ENCODE measurements around the gene FAM187B.
"Not testable (repeated sequence)": the region's sequence is repeated elsewhere in the genome, so short reads cannot be mapped to it uniquely, and the experiment has no call there.

The FAM187B gene

DNA sequence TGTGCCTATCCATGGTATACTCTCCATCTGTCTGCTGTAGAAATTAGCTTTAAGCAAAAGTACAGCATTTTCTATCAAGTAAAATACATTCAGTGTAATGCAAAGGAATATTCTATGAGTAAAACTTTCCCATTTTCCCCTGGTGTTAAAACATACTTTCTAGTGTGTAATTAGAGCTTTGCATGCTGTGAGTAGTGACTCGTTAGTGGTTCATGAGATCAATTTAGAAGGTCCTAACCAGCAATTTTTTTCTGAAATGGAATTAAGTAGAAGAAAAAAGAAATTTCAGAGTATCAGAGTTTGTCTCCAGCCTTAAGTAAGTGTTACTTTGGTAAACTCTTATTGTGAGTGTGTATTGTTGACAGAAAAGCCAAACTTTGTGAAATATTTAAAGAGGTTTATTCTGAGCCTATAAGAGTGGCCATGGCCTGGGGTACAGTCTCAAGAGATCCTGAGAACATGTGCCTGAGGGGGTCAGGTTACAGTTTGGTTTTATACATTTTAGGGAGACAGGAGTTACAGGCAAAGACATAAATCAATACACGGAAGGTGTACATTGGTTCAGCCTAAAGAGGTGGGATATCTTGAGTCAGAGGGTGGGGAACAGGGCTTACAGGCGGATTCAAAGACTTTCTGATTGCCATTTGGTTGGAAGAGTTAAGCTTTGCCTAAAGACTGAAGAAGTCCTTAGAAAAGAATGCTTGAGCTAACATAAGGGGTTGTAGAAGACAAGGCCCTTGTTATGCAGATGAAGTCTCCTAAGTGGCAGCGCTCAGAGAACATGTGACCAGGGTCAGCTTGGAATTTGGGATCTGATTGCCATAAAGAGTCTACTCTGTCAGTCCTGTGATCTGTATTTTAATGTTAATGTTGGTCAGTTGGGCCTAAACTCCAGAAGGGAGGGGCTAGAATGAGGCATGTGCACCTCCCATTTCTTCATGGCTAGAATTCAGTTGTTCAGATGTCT lies 25.5 kb downstream of the FAM187B start:
- H3K4me1 ChIP-seq (ENCODE audit: insufficient read depth, low read length): peaks cover 38% of the 10 kb centered on the region
- no peaks in the 10 kb centered on the region for H3K9me3 ChIP-seq (ENCODE audit: control insufficient read depth, insufficient read depth, low read length)
- H3K9ac ChIP-seq (ENCODE audit: low read depth, low read length): 0 out of 2 replicates have a peak overlapping the region, but pooled peaks have one; percentile 6
- no peaks in the 10 kb centered on the region for H3K36me3 ChIP-seq (ENCODE audit: insufficient read depth, low read length)

DNA sequence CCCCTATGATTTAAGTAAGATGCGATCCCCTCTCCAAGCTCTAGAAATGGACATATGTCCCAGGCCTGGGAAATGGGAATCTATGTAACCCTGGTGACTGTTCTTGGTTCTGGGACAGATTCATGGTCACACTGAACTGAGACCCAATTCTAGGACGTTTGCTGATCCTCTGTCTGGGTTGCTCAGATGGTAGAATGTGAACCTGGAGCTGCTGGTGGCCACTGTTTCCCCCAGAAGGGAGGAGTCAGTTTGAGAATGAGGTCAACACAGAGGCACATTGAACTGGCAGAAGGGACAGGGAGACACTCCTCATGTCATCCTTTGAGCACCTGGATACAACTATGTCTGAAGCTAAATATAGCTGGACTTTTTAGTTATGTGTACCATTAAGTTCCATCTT lies 29.1 kb downstream of the FAM187B start:
- Histone ChIP-seq H3K36me3 (ENCODE audit: insufficient read depth, low read length) (no peaks in the 10 kb centered on the region), H3K9ac (ENCODE audit: low read depth, low read length) (no peak overlapping the region), H3K9me3 (ENCODE audit: control insufficient read depth, insufficient read depth, low read length) (no peaks in the 10 kb centered on the region), H3K4me1 (ENCODE audit: insufficient read depth, low read length) (peaks cover 26% of the 10 kb centered on the region)

DNA sequence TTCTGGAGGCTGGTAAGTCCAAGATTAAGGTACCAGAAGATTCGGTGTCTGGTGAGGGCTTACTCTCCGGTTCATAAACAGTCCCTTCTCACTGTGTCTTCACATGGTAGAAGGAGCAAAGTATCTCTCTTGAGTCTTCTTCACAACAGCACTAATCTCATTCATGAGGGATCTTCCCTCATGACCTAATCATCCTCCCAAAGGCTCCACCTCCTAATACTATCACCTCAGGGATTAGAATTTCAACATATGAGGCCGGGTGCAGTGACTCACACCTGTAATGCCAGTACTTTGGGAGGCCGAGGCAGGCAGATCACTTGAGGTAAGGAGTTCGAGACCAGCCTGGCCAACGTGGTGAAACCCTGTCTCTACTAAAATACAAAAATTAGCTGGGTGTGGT lies 31.7 kb downstream of the FAM187B start:
- not testable (repeated sequence) for H3K9ac ChIP-seq (ENCODE audit: low read depth, low read length); H3K9me3 ChIP-seq (ENCODE audit: control insufficient read depth, insufficient read depth, low read length); H3K36me3 ChIP-seq (ENCODE audit: insufficient read depth, low read length); H3K4me1 ChIP-seq (ENCODE audit: insufficient read depth, low read length)

DNA sequence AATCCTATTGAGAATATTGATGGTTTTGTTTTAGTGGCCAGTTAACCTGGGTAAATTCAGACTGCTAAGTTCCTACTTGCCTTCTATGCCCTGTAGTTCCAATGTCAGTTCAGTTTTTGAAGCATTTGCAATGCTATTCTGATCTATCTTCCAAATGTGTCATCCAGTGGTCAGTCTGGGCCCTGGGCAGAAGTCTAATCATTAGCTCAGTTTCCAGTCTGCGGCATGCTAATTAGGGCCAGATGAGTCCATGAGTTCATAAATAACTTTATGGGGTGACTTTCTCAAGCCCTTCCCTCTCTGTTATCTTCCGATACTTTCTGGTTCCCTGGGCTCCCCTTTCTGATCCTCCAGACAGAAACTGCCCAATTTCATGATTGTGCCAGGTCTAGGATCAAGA lies 32.7 kb downstream of the FAM187B start:
- Histone ChIP-seq H3K9me3 (ENCODE audit: control insufficient read depth, insufficient read depth, low read length) (no peaks in the 10 kb centered on the region), H3K36me3 (ENCODE audit: insufficient read depth, low read length) (no peaks in the 10 kb centered on the region), H3K9ac (ENCODE audit: low read depth, low read length) (no peak overlapping the region), H3K4me1 (ENCODE audit: insufficient read depth, low read length) (peaks cover 8% of the 10 kb centered on the region)

DNA sequence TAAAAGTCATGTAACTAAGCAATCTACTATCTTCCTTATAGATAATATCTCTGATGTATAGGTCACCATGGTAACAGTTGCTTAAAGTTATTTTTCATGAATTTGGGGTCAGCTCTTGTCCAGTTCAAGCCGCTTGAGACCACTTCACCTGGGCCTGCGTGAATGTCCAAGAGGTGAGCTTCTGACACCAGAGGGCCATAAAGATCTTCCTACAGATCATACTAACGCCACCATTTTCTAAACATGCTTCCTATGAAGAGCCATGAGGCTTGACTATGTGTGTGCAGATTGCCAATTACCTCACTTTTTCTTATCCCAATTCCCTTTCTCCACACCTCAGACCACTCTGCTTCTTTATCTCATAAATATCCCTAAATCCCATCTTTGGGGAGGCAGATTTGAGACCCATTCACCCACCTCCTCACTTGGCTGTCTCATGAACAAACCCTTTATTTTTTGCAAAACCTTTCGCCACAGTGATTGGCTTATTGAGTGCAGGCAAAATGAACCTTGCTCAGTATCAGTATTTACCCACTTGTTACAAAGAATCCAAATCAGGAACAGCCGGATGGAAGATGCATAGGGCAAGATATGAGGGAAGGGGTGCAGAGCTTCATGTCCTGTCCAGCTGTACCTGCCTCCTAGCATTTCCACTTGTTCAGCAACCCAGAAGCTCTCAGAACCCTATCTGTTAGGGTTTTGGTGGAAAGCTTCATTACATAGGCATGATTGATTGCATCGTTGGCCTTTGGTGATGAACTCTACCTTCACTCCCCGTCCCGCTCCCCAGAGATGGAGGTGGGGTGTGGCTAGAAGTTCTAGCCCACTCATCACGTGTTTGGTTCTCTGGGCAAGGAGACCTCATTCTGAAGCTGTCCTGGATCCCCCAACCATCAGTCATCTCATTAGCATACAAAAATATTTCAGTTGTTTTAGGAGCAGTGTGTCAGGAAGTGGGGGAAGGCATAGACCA lies 34.2 kb downstream of the FAM187B start:
- H3K36me3 ChIP-seq (ENCODE audit: insufficient read depth, low read length): no peaks in the 10 kb centered on the region
- H3K4me1 ChIP-seq (ENCODE audit: insufficient read depth, low read length): peaks cover 4% of the 10 kb centered on the region
- no peaks in the 10 kb centered on the region for H3K9me3 ChIP-seq (ENCODE audit: control insufficient read depth, insufficient read depth, low read length)
- no peak overlapping the region for H3K9ac ChIP-seq (ENCODE audit: low read depth, low read length)

DNA sequence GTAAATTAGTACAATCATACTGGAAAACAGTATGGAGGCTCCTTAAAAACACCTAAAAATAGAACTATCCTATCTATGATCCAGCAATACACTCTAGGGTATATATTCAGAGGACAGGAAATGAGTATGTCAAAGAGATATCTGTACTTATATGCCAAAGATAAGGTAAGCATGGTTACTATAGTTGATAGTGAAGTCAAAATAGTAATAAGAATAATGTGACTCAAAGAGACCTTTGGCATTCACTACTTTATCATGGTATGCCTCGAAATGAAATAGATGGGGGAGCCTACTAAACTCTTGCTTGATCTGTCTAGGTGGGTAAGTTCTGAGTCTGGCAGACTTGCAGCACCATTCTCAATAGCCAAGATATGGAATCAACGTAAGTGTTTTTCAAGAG lies 43.7 kb downstream of the FAM187B start:
- Histone ChIP-seq H3K36me3 (ENCODE audit: insufficient read depth, low read length) (no peaks in the 10 kb centered on the region), H3K9me3 (ENCODE audit: control insufficient read depth, insufficient read depth, low read length) (no peaks in the 10 kb centered on the region), H3K4me1 (ENCODE audit: insufficient read depth, low read length) (no peaks in the 10 kb centered on the region), H3K9ac (ENCODE audit: low read depth, low read length) (no peak overlapping the region)

DNA sequence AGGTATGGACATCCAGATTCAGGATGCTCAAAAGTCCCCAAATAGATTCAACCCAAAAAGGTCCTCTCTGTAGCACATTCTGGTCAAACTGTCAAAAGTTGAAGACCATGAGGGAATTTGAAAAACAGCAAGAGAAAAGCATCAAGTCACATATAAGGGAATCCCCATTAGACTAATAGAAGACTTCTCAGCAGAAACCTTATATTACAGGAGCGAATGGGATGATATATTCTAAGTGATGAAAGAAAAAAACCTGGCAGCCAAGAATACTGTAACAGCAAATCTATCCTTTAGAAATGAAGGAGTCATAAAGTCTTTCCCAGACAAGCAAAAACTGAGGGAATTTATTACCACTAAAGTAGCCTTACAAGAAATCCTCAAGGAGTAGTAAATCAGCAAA lies 44.3 kb downstream of the FAM187B start:
- H3K4me1 ChIP-seq (ENCODE audit: insufficient read depth, low read length): no peaks in the 10 kb centered on the region
- H3K9ac ChIP-seq (ENCODE audit: low read depth, low read length): no peak overlapping the region
- H3K36me3 ChIP-seq (ENCODE audit: insufficient read depth, low read length): no peaks in the 10 kb centered on the region
- H3K9me3 ChIP-seq (ENCODE audit: control insufficient read depth, insufficient read depth, low read length): no peaks in the 10 kb centered on the region

DNA sequence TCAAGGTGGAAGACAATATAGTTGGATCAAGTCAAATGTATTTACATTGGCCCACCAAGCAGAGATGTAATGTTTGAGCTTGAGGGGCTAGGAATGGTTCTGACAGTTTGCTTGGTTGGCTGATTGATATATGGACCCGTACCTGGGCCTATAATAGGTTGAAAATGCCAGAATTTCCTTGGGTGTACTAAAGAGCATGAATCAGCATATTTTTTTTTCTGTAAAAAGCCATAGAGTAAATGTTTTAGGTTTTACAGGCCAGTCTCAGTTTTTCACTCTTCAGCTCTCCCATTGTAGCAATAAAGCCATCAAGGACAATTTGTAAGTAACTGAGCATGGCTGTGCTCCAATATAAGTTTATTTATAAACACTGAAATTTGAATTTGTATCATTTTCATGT lies 47.2 kb downstream of the FAM187B start:
- Histone ChIP-seq H3K9ac (ENCODE audit: low read depth, low read length) (no peak overlapping the region), H3K9me3 (ENCODE audit: control insufficient read depth, insufficient read depth, low read length) (peaks cover 8% of the 10 kb centered on the region; the same call in 1 of the 2 replicates), H3K4me1 (ENCODE audit: insufficient read depth, low read length) (no peaks in the 10 kb centered on the region), H3K36me3 (ENCODE audit: insufficient read depth, low read length) (no peaks in the 10 kb centered on the region)

DNA sequence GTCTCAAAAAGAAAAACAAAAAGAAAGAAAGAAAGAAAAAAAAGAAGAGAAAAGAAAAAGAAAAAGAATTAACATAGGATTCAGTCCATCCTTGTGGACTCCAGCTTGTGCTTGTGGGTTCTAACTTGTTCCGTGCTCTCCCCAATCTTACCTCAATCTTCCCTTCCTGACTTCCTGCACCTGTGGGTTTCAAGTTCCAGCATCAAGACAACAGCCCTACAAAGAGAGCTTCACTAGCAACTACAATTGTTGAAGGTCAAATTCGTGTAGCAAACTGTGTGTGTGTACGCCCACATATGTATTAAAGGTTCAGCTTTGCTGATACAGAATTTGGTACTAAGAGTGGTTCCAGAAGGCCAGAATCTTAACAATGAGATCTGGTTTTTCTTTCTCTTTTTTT lies 48.7 kb downstream of the FAM187B start:
- H3K36me3 ChIP-seq (ENCODE audit: insufficient read depth, low read length): no peaks in the 10 kb centered on the region; the same call in 1 of the 2 replicates
- peaks cover 8% of the 10 kb centered on the region; the same call in 1 of the 2 replicates for H3K9me3 ChIP-seq (ENCODE audit: control insufficient read depth, insufficient read depth, low read length)
- H3K9ac ChIP-seq (ENCODE audit: low read depth, low read length): no peak overlapping the region

DNA sequence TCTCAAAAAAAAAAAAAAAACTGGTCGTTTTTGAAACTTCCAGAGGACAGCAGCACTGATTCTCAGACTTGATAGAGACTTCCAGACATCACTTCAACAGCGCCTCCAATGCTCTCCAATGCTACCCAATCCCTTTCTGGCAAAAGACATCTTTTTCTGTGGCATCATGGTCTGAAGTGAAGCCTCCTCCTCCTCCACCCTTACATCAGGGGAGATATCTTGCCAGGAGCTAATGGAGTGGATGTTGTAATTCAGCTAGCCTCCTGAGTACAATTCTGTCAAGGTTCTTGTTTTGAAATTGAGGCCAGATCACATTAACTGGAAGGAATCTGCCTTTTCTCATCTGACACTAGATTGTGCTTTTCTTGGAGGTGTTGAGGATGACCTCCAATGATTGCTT lies 49.8 kb downstream of the FAM187B start:
- no peaks in the 10 kb centered on the region; the same call in 1 of the 2 replicates for H3K36me3 ChIP-seq (ENCODE audit: insufficient read depth, low read length)
- H3K4me1 ChIP-seq (ENCODE audit: insufficient read depth, low read length): peaks cover 4% of the 10 kb centered on the region; the same call in 1 of the 2 replicates
- no peak overlapping the region for H3K9ac ChIP-seq (ENCODE audit: low read depth, low read length)
- H3K9me3 ChIP-seq (ENCODE audit: control insufficient read depth, insufficient read depth, low read length): peaks cover 8% of the 10 kb centered on the region; the same call in 1 of the 2 replicates

More for the DNA sequence above, 48.7 kb downstream of the FAM187B start:
- peaks cover 4% of the 10 kb centered on the region; the same call in 1 of the 2 replicates for H3K4me1 ChIP-seq (ENCODE audit: insufficient read depth, low read length)

DNA sequence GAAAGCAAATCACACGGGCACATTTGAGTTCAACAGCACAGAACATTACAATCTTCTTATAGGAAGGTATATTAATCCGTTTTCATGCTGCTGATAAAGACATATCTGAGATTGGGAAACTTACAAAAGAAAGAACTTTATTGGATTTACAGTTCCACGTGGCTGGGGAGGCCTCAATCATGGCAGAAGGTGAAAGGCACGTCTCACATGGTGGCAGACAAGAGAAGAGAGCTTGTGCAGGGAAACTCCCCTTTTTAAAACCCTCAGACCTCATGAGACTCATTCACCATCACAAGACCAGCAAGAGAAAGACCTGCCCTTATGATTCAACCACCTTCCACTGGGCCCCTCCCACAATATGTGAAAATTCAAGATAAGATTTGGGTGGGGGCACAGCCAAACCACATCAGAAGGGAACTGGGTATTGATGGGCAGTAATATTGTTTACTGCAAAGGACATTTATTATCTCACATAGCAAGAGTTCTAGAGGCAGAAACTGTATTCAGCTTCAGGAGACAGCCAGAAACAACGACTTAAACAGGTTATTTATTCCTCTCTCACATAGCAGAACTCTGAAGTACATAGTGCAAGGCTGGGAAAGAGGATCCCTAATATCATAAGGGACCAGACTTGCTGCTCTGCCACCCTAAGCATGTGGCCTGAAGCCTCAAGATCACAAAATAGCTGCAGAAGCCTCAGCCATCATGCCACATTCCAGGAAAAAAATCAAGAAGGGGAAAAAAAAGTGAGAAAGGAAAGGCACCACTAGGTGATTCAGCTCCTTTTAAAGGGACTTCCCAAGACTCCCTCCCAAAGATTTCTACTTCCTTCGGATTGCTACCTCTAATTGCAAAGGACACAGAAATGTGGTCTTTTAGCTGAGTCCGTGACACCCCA lies 50.9 kb downstream of the FAM187B start:
- Histone ChIP-seq H3K9ac (ENCODE audit: low read depth, low read length) (no peak overlapping the region), H3K4me1 (ENCODE audit: insufficient read depth, low read length) (peaks cover 4% of the 10 kb centered on the region; the same call in 1 of the 2 replicates), H3K36me3 (ENCODE audit: insufficient read depth, low read length) (no peaks in the 10 kb centered on the region; the same call in 1 of the 2 replicates), H3K9me3 (ENCODE audit: control insufficient read depth, insufficient read depth, low read length) (peaks cover 9% of the 10 kb centered on the region)

DNA sequence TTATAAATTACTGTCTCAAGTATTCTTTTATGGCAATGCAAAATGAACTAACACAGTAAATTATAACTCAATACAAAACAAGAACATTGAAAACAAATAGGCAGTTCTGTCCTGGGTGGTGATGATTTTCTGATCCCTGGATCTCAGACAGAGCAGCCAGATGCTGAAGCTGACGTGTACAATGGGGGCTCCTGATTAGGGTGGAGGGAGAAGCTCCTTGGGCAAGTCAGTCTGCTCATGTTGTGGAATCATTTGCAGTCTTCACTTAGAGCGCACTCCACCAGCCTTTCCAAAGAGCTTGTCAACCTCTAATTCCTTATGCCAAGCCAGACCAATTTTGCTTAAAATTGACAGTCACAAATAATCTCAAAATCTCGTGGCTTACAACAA lies 52.4 kb downstream of the FAM187B start:
- Histone ChIP-seq H3K9ac (ENCODE audit: low read depth, low read length) (no peak overlapping the region), H3K9me3 (ENCODE audit: control insufficient read depth, insufficient read depth, low read length) (peaks cover 11% of the 10 kb centered on the region), H3K4me1 (ENCODE audit: insufficient read depth, low read length) (peaks cover 4% of the 10 kb centered on the region; the same call in 1 of the 2 replicates), H3K36me3 (ENCODE audit: insufficient read depth, low read length) (no peaks in the 10 kb centered on the region; the same call in 1 of the 2 replicates)
